GM18858 (cell line): ENCODE data around the gene EDAR.

Experiments used
- ATAC-seq: cut with Tn5 transposase; IDR thresholded peaks from one replicate; pipeline ENCODE4 v1.9.1; 2021; ENCODE audit not compliant: unreplicated experiment

EDAR gene

GRCh38 chr2:108988796-108989713 lies at the start of gene EDAR:
Gene EDAR (minus strand): TSS chr2:108989220. CDS start chr2:108931014, 58,206 bp downstream.
- ATAC-seq = no peak

- no peak for ATAC-seq
These were observed 44.2 kb upstream of the EDAR start for GRCh38 chr2:109033171-109033570.

GRCh38 chr2:109032229-109032820 lies 43.3 kb upstream of the EDAR start:
- ATAC-seq = no peak

GRCh38 chr2:109031476-109032228 lies 42.6 kb upstream of the EDAR start:
- ATAC-seq = no peak

GRCh38 chr2:109030870-109031475 lies 42.0 kb upstream of the EDAR start:
- ATAC-seq = no peak

GRCh38 chr2:109029490-109030201 lies 40.6 kb upstream of the EDAR start:
- ATAC-seq = no peak

- no peak for ATAC-seq
These were observed 39.9 kb upstream of the EDAR start for GRCh38 chr2:109028738-109029489.

- ATAC-seq = no peak
These were observed 39.3 kb upstream of the EDAR start for GRCh38 chr2:109028277-109028676.

GRCh38 chr2:109027702-109028101 lies 38.7 kb upstream of the EDAR start:
- no peak for ATAC-seq

- ATAC-seq = no peak
These were observed 35.5 kb upstream of the EDAR start for GRCh38 chr2:109024477-109024876.

- no peak for ATAC-seq
These were observed 32.9 kb upstream of the EDAR start for GRCh38 chr2:109021895-109022300.

- ATAC-seq = no peak
These were observed 31.2 kb upstream of the EDAR start for GRCh38 chr2:109020217-109020637.

- no peak for ATAC-seq
These were observed 29.4 kb upstream of the EDAR start for GRCh38 chr2:109018452-109018851.

- no peak for ATAC-seq
These were observed 28.0 kb upstream of the EDAR start for GRCh38 chr2:109017017-109017416.

GRCh38 chr2:109016376-109016775 lies 27.4 kb upstream of the EDAR start:
- ATAC-seq = no peak

- ATAC-seq = no peak
These were observed 25.5 kb upstream of the EDAR start for GRCh38 chr2:109014476-109014875.

GRCh38 chr2:109013051-109013450 lies 24.0 kb upstream of the EDAR start:
- ATAC-seq = no peak

- no peak for ATAC-seq
These were observed 21.0 kb upstream of the EDAR start for GRCh38 chr2:109009920-109010610.

GRCh38 chr2:109006971-109007370 lies 18.0 kb upstream of the EDAR start:
- ATAC-seq = no peak
